H1 (cell line): ENCODE data around the gene OR2D3.

Experiments
- CEBPB ChIP-seq: IDR thresholded peaks from 2 replicates; pipeline ENCODE4 v1.6.1; 2012; ENCODE audit warnings: low read depth, low read length
- CHD2 ChIP-seq: IDR thresholded peaks from 2 replicates; pipeline ENCODE4 v1.6.1; 2012; ENCODE audit warnings: low read length, improper control_type of control experiment
- CTCF ChIP-seq, 3 experiments: IDR thresholded peaks; 1 replicate in 2 of 3; 2 replicates in 1 of 3; pipeline versions ENCODE4 v1.5.1 to v1.6.1; 2011; ENCODE audit warnings: low read length in 3 of 3, mild to moderate bottlenecking in 3 of 3, inconsistent platforms in 2 of 3, low read depth in 1 of 3, moderate library complexity in 1 of 3; ENCODE audit not compliant: insufficient read depth in 1 of 3; ENCODE audit errors: control extremely low read depth in 1 of 3
- JUN ChIP-seq: IDR thresholded peaks from 2 replicates; pipeline ENCODE4 v1.6.1; 2011; ENCODE audit warnings: low read depth, mild to moderate bottlenecking, improper control_type of control experiment, low read length
- JUND ChIP-seq: IDR thresholded peaks from 2 replicates; pipeline ENCODE4 v1.6.1; 2011; ENCODE audit warnings: mild to moderate bottlenecking, improper control_type of control experiment, low read length
- POLR2A ChIP-seq, 2 experiments: IDR thresholded peaks; 1 replicate in 1 of 2; 2 replicates in 1 of 2; pipeline ENCODE4 v1.6.1; 2011; ENCODE audit warnings: low read depth in 2 of 2, low read length in 2 of 2, mild to moderate bottlenecking in 2 of 2; ENCODE audit errors: control extremely low read depth in 1 of 2
- RFX5 ChIP-seq: IDR thresholded peaks from 2 replicates; pipeline ENCODE4 v1.6.1; 2011; ENCODE audit warnings: low read depth, low read length, improper control_type of control experiment, borderline replicate concordance
- TEAD4 ChIP-seq: IDR thresholded peaks from 2 replicates; pipeline ENCODE4 v1.6.1; 2012; ENCODE audit warnings: low read depth, low read length, inconsistent platforms, mixed read lengths

- no peak for TF ChIP-seq CHD2
- no peak for TF ChIP-seq JUND
- no peak for TF ChIP-seq CTCF (IDR thresholded peaks at IDR 0.05; ENCODE audit: control extremely low read depth in 1 of 3, insufficient read depth in 1 of 3, low read depth in 1 of 3, low read length in 3 of 3)
- no peak for TF ChIP-seq TEAD4
- TF ChIP-seq CEBPB = no peak
- TF ChIP-seq POLR2A (IDR thresholded peaks at IDR 0.05; ENCODE audit: control extremely low read depth in 1 of 2, low read depth in 2 of 2, low read length in 2 of 2) = no peak
- no peak for TF ChIP-seq JUN
- no peak for TF ChIP-seq RFX5
Measured at GRCh38 chr11:6941970-6942369, 21.2 kb downstream of the OR2D3 start.
